ENCODE measurements around the gene MYRFL.

- no peak for TF ChIP-seq POLR2A (IDR thresholded peaks at IDR 0.05)
- no peak for TF ChIP-seq EP300 (IDR thresholded peaks at IDR 0.05)
- TF ChIP-seq CTCF (IDR thresholded peaks at IDR 0.05) = no peak
- no peak for TF ChIP-seq POLR2AphosphoS5 (IDR thresholded peaks at IDR 0.05)
Observed at GRCh38 chr12:69949311-69950002, 124.4 kb downstream of the MYRFL start.

Measured in gastroesophageal sphincter (tissue), 3 donors.